GM18861 (cell line): ENCODE measurements around the gene SHF.
"Not testable (repeated sequence)": the region's sequence is repeated elsewhere in the genome, so short reads cannot be mapped to it uniquely, and the experiment has no call there.

Experiments
- ATAC-seq: cut with Tn5 transposase; IDR thresholded peaks from one replicate; pipeline ENCODE4 v1.9.1; 2021; ENCODE audit not compliant: unreplicated experiment

Gene SHF

DNA sequence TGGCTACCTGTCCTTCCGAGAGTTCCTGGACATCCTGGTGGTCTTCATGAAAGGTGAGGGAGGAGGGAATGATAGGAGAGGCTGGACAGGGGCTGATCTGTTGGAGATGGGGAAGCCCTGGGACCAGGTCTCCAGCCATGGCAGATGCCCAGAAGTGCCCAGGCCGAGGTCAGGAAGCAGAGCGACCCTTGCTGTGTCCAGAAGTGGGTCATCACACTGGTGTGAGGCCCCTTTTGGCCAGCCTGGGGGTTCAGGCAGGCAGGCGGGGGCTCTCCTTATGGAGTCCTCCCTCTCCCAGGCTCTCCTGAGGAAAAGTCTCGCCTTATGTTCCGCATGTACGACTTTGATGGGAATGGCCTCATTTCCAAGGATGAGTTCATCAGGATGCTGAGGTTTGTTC lies 40.2 kb downstream of the SHF start:
- no peak for ATAC-seq

DNA sequence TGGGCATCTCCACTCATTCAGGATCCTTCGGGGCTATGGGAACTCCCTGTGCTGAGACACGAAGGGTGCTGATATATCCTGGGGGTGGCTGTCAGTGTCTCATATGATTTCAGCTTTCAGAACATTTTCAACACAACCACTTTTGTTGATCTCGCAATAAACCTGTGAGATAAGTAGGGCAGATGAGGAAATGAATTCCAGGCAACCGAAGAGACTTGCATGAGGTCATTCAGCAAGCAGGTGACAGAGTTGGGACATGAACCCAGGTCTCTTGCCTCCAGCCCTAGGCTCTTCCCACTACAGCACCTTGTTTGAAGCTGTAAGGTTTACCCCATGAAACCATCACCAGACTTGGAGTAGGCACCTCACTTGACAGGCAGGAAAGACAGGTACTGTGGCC lies 41.4 kb downstream of the SHF start:
- no peak for ATAC-seq

GRCh38 chr15:45144775-45145174 lies 43.0 kb downstream of the SHF start:
- no peak for ATAC-seq

DNA sequence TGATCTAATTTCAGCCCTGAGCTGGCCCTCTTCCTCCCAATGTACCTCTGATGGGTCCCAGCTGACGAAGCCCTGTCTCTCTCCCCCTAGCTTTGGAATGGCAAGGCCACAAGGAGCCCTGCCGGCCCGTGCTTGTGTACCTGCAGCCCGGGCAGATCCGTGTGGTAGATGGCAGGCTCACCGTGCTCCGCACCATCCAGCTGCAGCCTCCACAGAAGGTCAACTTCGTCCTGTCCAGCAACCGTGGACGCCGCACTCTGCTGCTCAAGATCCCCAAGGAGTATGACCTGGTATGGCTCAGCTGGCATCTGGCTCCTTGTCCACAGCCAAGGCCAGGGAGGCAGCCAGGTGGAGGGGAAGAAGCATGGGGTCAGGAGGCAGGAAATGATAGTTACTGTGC lies 43.8 kb downstream of the SHF start:
- no peak for ATAC-seq

GRCh38 chr15:45143056-45143455 lies 44.7 kb downstream of the SHF start:
- ATAC-seq: no peak

- no peak for ATAC-seq
Measured at GRCh38 chr15:45141386-45141785, 46.4 kb downstream of the SHF start.

- ATAC-seq: no peak
Measured at GRCh38 chr15:45140557-45141250, 47.1 kb downstream of the SHF start.

DNA sequence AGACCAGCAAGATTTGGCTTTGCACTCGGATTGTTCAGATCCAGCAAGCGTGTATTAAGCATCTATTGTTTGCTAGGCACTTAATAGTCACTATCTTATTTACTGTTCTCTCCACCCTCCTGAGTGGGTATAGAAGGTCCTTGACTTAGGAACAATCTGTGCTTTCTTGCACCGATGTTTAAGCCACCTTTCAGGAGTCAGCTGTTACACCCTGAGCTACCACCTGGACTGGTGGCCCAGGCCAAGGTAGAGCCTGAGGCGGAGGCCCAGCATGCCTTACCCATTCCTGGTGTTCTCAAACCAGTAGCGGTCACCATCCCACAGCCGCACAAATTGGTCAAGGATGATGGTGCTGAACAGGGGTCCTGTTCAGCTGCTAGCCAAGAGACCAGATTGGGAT lies 48.0 kb downstream of the SHF start:
- ATAC-seq: no peak

DNA sequence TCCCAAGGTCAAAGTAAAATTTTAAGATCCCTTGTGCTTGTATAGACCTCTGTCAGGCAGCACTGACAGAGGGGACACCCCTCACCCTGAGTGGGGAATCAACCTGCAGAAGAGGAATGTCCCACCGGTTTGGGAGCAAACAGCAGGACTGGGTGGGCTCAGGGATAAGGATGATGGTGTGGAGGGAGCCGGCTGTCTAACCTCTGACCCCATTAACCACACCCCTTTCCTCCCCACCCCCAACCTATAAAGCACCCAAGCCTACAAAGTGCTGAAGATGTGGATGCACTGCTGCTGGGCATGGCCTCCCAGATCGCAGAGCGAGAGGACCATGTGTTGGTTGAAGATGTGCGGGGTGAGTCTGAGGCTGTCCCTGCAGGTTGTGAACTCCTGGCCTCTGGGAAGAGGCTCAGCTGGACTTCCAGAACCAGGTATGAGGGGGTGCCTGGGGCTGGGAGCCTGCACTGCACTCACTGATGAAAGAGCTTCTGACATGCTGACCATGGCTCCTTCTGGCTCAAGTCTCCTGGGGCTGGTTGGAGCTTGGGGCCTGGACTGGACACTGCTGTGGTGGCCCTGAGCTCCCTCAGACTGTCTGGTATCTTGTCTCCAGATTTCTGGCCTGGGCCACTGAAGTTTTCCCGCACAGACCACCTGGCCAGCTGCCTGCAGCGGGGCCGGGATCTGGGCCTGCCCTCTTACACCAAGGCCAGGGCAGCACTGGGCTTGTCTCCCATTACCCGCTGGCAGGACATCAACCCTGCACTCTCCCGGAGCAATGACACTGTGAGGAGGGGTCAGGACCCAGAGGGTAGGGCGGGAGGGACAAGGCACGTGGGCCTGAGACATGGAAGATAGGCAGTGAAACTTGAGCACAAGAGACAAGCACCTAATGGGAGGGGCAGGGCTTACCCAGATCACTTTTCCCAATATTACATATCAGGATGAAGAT lies 48.7 kb downstream of the SHF start:
- ATAC-seq: no peak

GRCh38 chr15:45137703-45138102 lies 50.1 kb downstream of the SHF start:
- ATAC-seq: no peak

DNA sequence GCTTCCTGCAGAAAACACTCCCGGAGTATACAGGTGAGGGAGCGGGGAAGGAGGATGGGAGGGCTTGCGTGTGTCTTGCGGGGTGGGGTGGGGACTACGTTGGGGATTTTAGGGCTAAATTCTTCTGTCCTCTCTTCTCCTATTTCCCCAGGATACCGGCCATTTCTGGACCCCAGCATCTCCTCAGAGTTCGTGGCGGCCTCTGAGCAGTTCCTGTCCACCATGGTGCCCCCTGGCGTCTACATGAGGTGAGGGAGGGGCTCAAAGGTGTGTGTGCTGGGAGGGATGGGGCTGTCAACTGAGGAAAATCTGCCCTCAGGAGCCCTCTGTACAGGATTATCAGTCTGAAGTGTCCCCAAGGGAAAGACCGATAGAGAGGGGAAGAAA lies 51.4 kb downstream of the SHF start:
- no peak for ATAC-seq

- ATAC-seq: not testable (repeated sequence)
Measured at GRCh38 chr15:45135705-45136377, 51.9 kb downstream of the SHF start.

- no peak for ATAC-seq
Measured at GRCh38 chr15:45134682-45135604, 52.8 kb downstream of the SHF start.

DNA sequence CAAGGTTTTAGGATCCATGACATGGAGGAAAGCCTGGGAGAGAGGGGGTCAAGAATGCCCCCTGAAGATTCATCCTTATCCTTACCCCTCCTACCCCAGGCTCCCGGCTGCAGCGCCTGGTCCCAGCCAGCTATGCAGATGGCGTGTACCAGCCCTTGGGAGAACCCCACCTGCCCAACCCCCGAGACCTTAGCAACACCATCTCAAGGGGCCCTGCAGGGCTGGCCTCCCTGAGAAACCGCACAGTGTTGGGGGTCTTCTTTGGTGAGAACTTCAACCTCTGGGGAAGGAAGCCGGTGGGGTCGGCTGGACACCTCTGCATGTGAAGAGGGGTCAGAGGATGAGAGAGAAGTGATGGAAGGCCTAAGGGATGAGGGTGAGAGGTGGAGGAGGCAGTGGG lies 53.7 kb downstream of the SHF start:
- no peak for ATAC-seq

GRCh38 chr15:45133561-45133920 lies 54.2 kb downstream of the SHF start:
- ATAC-seq: no peak

GRCh38 chr15:45132844-45133560 lies 54.8 kb downstream of the SHF start:
- no peak for ATAC-seq

DNA sequence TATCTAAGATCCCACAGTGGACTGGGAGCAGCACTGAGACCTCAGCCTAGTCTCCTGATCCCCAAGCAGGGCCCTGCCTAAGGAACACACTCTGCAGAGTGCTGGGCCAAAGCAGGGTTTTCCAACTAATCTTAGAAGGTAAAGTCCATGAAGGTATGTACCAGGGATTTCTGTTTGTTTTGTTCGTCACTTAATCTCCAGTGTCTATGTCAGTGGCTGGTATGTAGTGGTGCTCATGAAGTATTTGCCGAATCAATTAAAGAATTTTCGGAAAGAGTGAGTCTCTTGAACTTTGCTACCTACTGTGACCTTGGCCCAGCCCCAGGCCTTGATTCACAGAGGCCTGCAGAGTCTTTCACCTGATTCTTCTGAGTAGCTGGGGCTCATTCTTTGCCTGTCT lies 56.3 kb downstream of the SHF start:
- no peak for ATAC-seq

- ATAC-seq: no peak
Measured at GRCh38 chr15:45130291-45131000, 57.3 kb downstream of the SHF start.

- ATAC-seq: no peak
Measured at GRCh38 chr15:45129651-45130129, 58.1 kb downstream of the SHF start, which contains the start of the genes DUOX1 and DUOXA1. TSS of gene DUOX1 (plus strand) at chr15:45129994. CDS start at chr15:45131967, 1,973 bp downstream. TSS of gene DUOXA1 (minus strand) at chr15:45129879. CDS start at chr15:45123014, 6,865 bp downstream.
